ENCODE measurements around the gene OR52W1. TPM values are rescaled to one million over a fixed set of nuclear protein-coding genes. Genes with fewer than 3 reads are reported as not detected.

OR52W1 gene
- total RNA-seq, 1 donor from 2014 or later = not detected

DNA sequence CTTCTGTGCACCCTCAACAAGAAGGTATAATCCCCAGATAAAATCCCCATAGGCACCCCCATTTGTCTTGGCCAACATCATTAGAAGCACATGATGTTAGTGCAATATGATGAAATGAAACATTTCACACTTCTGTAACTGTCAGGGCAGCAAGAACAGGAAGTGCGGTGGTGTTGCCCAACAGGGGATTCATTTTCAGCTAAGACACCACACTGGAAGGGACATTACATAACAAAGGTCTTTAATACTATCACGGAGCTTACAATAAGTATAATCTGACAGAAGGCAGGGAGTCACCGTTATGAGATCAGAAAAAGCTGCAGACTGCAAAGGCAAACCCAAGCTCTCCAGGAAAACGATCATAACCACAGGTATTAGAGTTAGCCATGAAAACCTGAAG lies 2.0 kb downstream of the OR52W1 start:
- no peaks in the 10 kb centered on the region for H3K27me3 ChIP-seq
- H3K9me3 ChIP-seq = no peaks in the 10 kb centered on the region
- H3K4me3 ChIP-seq = no peak overlapping the region
- peak; percentile 33 to 80 for DNase-seq (ENCODE audit: low spot score in 2 of 2)
- no peaks in the 10 kb centered on the region for H3K4me1 ChIP-seq
- TF ChIP-seq, protein P1, sequence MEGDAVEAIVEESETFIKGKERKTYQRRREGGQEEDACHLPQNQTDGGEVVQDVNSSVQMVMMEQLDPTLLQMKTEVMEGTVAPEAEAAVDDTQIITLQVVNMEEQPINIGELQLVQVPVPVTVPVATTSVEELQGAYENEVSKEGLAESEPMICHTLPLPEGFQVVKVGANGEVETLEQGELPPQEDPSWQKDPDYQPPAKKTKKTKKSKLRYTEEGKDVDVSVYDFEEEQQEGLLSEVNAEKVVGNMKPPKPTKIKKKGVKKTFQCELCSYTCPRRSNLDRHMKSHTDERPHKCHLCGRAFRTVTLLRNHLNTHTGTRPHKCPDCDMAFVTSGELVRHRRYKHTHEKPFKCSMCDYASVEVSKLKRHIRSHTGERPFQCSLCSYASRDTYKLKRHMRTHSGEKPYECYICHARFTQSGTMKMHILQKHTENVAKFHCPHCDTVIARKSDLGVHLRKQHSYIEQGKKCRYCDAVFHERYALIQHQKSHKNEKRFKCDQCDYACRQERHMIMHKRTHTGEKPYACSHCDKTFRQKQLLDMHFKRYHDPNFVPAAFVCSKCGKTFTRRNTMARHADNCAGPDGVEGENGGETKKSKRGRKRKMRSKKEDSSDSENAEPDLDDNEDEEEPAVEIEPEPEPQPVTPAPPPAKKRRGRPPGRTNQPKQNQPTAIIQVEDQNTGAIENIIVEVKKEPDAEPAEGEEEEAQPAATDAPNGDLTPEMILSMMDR (IDR thresholded peaks at IDR 0.05) = no peak
- H3K36me3 ChIP-seq = peaks cover 4 to 17% of the 10 kb centered on the region in 2 donors
- intact Hi-C loops (cut with DNase I) = no loop called here
- no peak overlapping the region for H3K27ac ChIP-seq

DNA sequence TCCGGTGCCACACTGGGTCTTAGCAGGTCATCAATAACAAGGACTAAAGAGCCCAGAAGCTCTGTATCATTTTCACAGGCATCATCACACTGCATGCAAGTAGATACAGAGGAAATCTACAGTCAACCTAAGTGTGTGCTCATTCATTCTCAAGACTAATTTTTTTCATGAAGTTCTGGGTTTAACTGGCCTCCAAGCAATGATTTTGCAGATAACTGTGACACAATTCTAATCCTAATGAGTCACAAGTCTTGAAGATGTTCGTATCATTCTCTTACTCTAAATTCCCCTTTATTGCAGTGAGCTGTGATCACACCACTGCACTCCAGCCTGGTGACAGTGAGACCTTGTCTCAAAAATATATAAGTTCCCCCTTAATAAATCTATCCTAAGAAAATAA lies 2.5 kb downstream of the OR52W1 start:
- Histone ChIP-seq H3K36me3 (peaks cover 4 to 17% of the 10 kb centered on the region in 2 donors), H3K27ac (no peak overlapping the region), H3K27me3 (no peaks in the 10 kb centered on the region), H3K4me1 (no peaks in the 10 kb centered on the region), H3K4me3 (no peak overlapping the region), H3K9me3 (no peaks in the 10 kb centered on the region)
- intact Hi-C loops (cut with DNase I) = no loop called here
- TF ChIP-seq, protein P1 (IDR thresholded peaks at IDR 0.05) = no peak
- no peak for DNase-seq (ENCODE audit: low spot score in 2 of 2)

DNA sequence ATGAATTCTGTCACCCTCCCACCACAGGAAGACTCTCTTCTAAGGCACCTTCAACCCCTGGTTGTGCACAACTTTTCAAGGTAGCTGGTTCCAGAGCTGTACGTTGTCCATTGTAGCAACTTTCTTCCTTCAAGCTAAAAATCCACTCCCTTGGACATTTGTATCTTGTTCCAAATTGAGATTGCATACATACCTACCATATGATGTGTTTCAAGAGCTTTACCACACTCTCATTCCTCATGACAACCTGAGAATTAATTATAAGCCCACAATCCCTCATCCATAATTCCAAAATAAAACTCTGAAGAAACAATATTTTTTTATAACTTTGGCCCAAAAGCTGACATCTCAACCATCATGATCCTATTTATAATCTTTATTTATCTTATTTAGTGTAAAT lies 3.0 kb downstream of the OR52W1 start:
- H3K27ac ChIP-seq = no peak overlapping the region
- intact Hi-C loops (cut with DNase I) = no loop called here

DNA sequence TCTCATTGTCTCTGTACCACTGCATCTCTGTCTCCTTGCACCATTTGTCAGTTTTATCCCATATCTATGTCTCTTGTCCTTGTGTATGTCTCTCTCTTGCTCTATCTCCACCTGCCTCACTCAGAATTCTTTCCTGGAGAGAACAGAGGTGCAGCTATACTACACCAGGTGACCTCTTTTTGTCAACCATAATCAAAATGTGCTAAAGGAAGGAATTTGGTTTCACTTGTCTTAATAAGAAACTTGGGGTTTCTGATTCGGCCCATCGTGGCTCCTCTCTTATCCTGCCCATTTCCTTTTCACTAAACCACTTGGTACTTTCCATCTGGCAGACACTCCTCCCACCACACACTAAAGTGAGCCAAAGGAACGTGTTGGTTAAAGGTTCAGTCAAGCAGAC lies 4.3 kb downstream of the OR52W1 start:
- Histone ChIP-seq H3K36me3 (peaks cover 4 to 20% of the 10 kb centered on the region in 2 donors), H3K9me3 (no peaks in the 10 kb centered on the region), H3K4me3 (no peak overlapping the region), H3K4me1 (no peaks in the 10 kb centered on the region), H3K27ac (no peak overlapping the region), H3K27me3 (no peaks in the 10 kb centered on the region)
- TF ChIP-seq, protein P1 (IDR thresholded peaks at IDR 0.05) = no peak
- intact Hi-C loops (cut with DNase I) = no loop called here
- no peak for DNase-seq (ENCODE audit: low spot score in 2 of 2)

More for the DNA sequence above, 3.0 kb downstream of the OR52W1 start:
- H3K27me3 ChIP-seq = no peaks in the 10 kb centered on the region
- DNase-seq (ENCODE audit: low spot score in 2 of 2) = no peak
- peaks cover 4 to 20% of the 10 kb centered on the region in 2 donors for H3K36me3 ChIP-seq
- TF ChIP-seq, protein P1 (IDR thresholded peaks at IDR 0.05) = no peak
- no peaks in the 10 kb centered on the region for H3K9me3 ChIP-seq
- H3K4me1 ChIP-seq = no peaks in the 10 kb centered on the region
- no peak overlapping the region for H3K4me3 ChIP-seq

DNA sequence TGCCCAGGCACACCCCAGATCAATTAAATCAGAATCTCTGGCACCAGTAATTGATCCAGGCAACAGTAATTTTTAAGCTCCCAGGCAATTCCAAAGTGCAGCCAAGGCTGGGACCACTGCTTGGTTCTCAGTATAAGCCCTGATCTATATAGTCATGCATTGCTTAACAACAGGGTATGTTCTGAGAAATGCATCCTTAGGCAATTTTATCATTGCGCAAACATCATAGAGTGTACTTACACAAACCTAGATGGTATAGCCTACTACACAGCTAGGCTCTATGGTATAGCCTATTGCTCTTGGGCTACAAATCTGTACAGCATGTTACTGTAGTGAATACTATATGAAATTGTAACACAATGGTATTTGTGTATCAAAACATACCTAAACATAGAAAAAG lies 5.7 kb downstream of the OR52W1 start:
- no peaks in the 10 kb centered on the region for H3K27me3 ChIP-seq
- intact Hi-C loops (cut with DNase I) = no loop called here
- no peaks in the 10 kb centered on the region for H3K9me3 ChIP-seq
- no peak for DNase-seq (ENCODE audit: low spot score in 2 of 2)
- TF ChIP-seq, protein P1 (IDR thresholded peaks at IDR 0.05) = no peak
- H3K4me3 ChIP-seq = no peak overlapping the region
- no peaks in the 10 kb centered on the region for H3K4me1 ChIP-seq
- peaks cover 9 to 26% of the 10 kb centered on the region in 2 donors for H3K36me3 ChIP-seq
- no peak overlapping the region for H3K27ac ChIP-seq

DNA sequence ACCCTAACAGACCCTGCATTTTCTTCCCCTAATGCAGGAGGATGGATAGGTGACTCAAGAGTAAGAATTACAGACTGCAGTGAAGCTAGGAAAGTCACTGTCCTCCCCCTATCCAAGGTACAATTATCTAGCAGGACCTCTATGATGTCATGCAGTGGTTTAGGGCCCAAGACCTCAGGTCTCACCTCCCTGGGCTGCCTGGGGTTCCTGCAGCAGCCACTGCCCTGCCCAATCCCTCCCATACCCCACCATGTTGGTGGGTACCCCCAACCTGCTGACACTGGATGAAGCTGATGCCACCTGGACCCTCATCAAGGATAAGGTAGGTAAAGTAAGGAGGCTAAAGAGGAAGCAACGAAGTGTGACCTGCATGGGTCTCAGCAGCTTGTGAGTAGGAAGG lies 6.3 kb downstream of the OR52W1 start, which contains the start of gene C11orf42:
Gene C11orf42 (plus strand): TSS at position 192 of the 400 bp plus-strand sequence. CDS start 59 bp downstream, at position 251.
- no peak for DNase-seq (ENCODE audit: low spot score in 2 of 2)
- H3K36me3 ChIP-seq = peaks cover 13 to 33% of the 10 kb centered on the region in 2 donors

More for the DNA sequence above, 6.3 kb downstream of the OR52W1 start, which contains the start of gene C11orf42:
- Histone ChIP-seq H3K4me1 (no peaks in the 10 kb centered on the region), H3K9me3 (no peaks in the 10 kb centered on the region), H3K27me3 (no peaks in the 10 kb centered on the region), H3K27ac (no peak within 1 kb of the TSS), H3K4me3 (no peak within 1 kb of the TSS)
- TF ChIP-seq, protein P1 (IDR thresholded peaks at IDR 0.05) = no peak
- intact Hi-C loops (cut with DNase I) = no loop called here

Data from ascending aorta (tissue), 2 donors.